HEK293 (cell line): Measurements from ENCODE around the gene PPT2.

Experiments
- OSR2 ChIP-seq: fragments of 450-650 bp; formaldehyde crosslinking; IDR thresholded peaks from 2 replicates; pipeline ENCODE4 v1.5.1; 2016; ENCODE audit warnings: missing biosample characterization, missing genetic modification characterization
- SCRT1 ChIP-seq: fragments of 450-650 bp; formaldehyde crosslinking; IDR thresholded peaks from 2 replicates; pipeline ENCODE4 v1.5.1; 2016; ENCODE audit warnings: missing biosample characterization, missing genetic modification characterization, borderline replicate concordance
- YY1 ChIP-seq: fragments of 450-650 bp; formaldehyde crosslinking; IDR thresholded peaks from 2 replicates; pipeline ENCODE4 v1.5.1; 2018; ENCODE audit warnings: missing biosample characterization, missing genetic modification characterization
- ZBTB21 ChIP-seq: fragments of 450-650 bp; formaldehyde crosslinking; IDR thresholded peaks from 2 replicates; pipeline ENCODE4 v1.5.1; 2017; ENCODE audit warnings: missing biosample characterization, missing genetic modification characterization
- ZFP37 ChIP-seq: fragments of 450-650 bp; formaldehyde crosslinking; IDR thresholded peaks from 2 replicates; pipeline ENCODE4 v1.5.1; 2016; ENCODE audit warnings: missing biosample characterization, missing genetic modification characterization
- ZNF521 ChIP-seq: fragments of 450-650 bp; formaldehyde crosslinking; IDR thresholded peaks from 2 replicates; pipeline ENCODE4 v1.5.1; 2017; ENCODE audit warnings: missing biosample characterization, mild to moderate bottlenecking, missing genetic modification characterization
- ZNF530 ChIP-seq: fragments of 450-650 bp; formaldehyde crosslinking; IDR thresholded peaks from 2 replicates; pipeline ENCODE4 v1.5.1; 2016; ENCODE audit warnings: low read depth, missing biosample characterization, missing genetic modification characterization
- TF ChIP-seq, protein P1 (sequence below): fragments of 450-650 bp; formaldehyde crosslinking; IDR thresholded peaks from 2 replicates; pipeline ENCODE4 v1.5.1; 2016; ENCODE audit warnings: missing biosample characterization, missing genetic modification characterization
- TF ChIP-seq, protein P2 (sequence below): fragments of 450-650 bp; formaldehyde crosslinking; IDR thresholded peaks from 2 replicates; pipeline ENCODE4 v1.5.1; 2016; ENCODE audit warnings: missing biosample characterization, missing genetic modification characterization
- TF ChIP-seq, protein P3 (sequence below): fragments of 450-650 bp; formaldehyde crosslinking; IDR thresholded peaks from 2 replicates; pipeline ENCODE4 v1.5.1; 2016; ENCODE audit warnings: missing biosample characterization, missing genetic modification characterization
- TF ChIP-seq, protein P4 (sequence below): fragments of 450-650 bp; formaldehyde crosslinking; IDR thresholded peaks from 2 replicates; pipeline ENCODE4 v1.5.1; 2016; ENCODE audit warnings: missing biosample characterization, missing genetic modification characterization

DNA sequence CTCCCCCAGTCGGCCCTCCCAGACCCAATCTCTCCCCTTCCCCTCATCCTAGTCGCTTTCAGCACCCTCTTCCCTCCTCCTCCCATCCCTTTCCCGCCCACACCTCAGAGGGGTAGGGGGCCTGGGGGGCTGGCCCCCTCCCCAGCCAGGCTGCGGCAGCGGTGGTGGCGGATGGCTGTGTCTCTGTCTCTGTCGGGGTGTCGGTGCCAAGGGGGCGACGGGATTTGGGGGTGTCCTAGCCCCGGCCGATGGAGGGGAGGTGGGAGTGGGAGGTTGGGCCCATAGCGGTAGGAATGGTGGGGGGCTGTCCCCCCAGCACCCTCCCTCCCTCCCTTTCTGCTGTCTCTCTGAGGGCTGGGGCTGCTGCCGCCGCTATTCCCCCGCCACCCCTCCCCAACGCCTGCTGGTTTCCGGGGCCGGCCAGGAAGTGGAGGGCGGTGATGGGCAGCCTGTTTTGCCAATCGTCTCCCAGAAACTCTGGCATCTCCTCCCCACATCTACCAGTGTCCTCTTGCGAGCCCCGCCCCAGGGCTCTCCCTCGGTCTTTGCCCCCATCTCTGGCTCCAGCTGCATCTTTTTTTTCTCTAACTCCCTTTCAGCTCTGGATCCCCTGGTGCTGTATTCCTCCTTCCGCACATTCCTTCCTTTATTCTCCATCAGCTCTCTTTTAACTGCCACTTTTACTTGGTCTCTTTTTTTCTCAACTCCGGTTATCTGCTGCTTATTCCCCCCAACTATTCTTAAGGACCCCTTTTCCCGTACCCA, 22.0 kb downstream of the PPT2 start, which contains the start of gene AGPAT1:
- TF ChIP-seq, protein P1, sequence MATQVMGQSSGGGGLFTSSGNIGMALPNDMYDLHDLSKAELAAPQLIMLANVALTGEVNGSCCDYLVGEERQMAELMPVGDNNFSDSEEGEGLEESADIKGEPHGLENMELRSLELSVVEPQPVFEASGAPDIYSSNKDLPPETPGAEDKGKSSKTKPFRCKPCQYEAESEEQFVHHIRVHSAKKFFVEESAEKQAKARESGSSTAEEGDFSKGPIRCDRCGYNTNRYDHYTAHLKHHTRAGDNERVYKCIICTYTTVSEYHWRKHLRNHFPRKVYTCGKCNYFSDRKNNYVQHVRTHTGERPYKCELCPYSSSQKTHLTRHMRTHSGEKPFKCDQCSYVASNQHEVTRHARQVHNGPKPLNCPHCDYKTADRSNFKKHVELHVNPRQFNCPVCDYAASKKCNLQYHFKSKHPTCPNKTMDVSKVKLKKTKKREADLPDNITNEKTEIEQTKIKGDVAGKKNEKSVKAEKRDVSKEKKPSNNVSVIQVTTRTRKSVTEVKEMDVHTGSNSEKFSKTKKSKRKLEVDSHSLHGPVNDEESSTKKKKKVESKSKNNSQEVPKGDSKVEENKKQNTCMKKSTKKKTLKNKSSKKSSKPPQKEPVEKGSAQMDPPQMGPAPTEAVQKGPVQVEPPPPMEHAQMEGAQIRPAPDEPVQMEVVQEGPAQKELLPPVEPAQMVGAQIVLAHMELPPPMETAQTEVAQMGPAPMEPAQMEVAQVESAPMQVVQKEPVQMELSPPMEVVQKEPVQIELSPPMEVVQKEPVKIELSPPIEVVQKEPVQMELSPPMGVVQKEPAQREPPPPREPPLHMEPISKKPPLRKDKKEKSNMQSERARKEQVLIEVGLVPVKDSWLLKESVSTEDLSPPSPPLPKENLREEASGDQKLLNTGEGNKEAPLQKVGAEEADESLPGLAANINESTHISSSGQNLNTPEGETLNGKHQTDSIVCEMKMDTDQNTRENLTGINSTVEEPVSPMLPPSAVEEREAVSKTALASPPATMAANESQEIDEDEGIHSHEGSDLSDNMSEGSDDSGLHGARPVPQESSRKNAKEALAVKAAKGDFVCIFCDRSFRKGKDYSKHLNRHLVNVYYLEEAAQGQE (tag by site-specific recombination): peak; percentile 25
- TF ChIP-seq, protein P2, sequence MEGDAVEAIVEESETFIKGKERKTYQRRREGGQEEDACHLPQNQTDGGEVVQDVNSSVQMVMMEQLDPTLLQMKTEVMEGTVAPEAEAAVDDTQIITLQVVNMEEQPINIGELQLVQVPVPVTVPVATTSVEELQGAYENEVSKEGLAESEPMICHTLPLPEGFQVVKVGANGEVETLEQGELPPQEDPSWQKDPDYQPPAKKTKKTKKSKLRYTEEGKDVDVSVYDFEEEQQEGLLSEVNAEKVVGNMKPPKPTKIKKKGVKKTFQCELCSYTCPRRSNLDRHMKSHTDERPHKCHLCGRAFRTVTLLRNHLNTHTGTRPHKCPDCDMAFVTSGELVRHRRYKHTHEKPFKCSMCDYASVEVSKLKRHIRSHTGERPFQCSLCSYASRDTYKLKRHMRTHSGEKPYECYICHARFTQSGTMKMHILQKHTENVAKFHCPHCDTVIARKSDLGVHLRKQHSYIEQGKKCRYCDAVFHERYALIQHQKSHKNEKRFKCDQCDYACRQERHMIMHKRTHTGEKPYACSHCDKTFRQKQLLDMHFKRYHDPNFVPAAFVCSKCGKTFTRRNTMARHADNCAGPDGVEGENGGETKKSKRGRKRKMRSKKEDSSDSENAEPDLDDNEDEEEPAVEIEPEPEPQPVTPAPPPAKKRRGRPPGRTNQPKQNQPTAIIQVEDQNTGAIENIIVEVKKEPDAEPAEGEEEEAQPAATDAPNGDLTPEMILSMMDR (tag by site-specific recombination): no peak
- TF ChIP-seq SCRT1 (no peak), ZFP37 (no peak), ZNF530 (tag by site-specific recombination) (peak; percentile 52; the same call in 1 of the 2 replicates), OSR2 (tag by site-specific recombination) (no peak), YY1 (tag by site-specific recombination) (no peak), ZNF521 (tag by site-specific recombination) (no peak), ZBTB21 (no peak)
- TF ChIP-seq, protein P3, sequence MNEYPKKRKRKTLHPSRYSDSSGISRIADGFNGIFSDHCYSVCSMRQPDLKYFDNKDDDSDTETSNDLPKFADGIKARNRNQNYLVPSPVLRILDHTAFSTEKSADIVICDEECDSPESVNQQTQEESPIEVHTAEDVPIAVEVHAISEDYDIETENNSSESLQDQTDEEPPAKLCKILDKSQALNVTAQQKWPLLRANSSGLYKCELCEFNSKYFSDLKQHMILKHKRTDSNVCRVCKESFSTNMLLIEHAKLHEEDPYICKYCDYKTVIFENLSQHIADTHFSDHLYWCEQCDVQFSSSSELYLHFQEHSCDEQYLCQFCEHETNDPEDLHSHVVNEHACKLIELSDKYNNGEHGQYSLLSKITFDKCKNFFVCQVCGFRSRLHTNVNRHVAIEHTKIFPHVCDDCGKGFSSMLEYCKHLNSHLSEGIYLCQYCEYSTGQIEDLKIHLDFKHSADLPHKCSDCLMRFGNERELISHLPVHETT (tag by site-specific recombination): no peak
- TF ChIP-seq, protein P4, sequence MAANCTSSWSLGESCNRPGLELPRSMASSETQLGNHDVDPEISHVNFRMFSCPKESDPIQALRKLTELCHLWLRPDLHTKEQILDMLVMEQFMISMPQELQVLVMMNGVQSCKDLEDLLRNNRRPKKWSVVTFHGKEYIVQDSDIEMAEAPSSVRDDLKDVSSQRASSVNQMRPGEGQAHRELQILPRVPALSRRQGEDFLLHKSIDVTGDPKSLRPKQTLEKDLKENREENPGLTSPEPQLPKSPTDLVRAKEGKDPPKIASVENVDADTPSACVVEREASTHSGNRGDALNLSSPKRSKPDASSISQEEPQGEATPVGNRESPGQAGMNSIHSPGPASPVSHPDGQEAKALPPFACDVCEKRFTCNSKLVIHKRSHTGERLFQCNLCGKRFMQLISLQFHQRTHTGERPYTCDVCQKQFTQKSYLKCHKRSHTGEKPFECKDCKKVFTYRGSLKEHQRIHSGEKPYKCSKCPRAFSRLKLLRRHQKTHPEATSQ (tag by site-specific recombination): no peak
